Kidney epithelial cell (primary cell): Measurements from ENCODE around the gene METTL9. TPM values are rescaled to one million over a fixed set of nuclear protein-coding genes. Genes with fewer than 3 reads are reported as not detected.
"Not testable (repeated sequence)": the region's sequence is repeated elsewhere in the genome, so short reads cannot be mapped to it uniquely, and the experiment has no call there.

ENCODE experiments used
- DNase-seq: peaks from one replicate; pipeline ENCODE4 v3.0.0-alpha.2; 2010; ENCODE audit warnings: low read depth
- H3K27me3 ChIP-seq: 2 replicates; pipeline ENCODE4 v1.6.0; 2011; ENCODE audit warnings: low read length; ENCODE audit not compliant: control insufficient read depth, insufficient read depth
- H3K36me3 ChIP-seq: 2 replicates; pipeline ENCODE4 v1.5.1; 2011; ENCODE audit warnings: low read length; ENCODE audit not compliant: control insufficient read depth, insufficient read depth
- H3K4me3 ChIP-seq: 2 replicates; pipeline ENCODE4 v1.5.1; 2011; ENCODE audit warnings: low read depth, mild to moderate bottlenecking, control low read depth, low read length
- total RNA-seq: library from RNA; depleted of rRNA; stranded (reverse); fragments of >200 nt; gene quantifications from 2 replicates; pipeline ENCODE4 v1.2.3, GENCODE V29; 2015
- TF ChIP-seq, protein P1 (sequence below): IDR thresholded peaks from 2 replicates; pipeline ENCODE4 v1.5.1; 2011; ENCODE audit warnings: mild to moderate bottlenecking, moderate library complexity, low read length, control low read depth, inconsistent platforms; ENCODE audit not compliant: insufficient read depth, poor library complexity, severe bottlenecking

Gene METTL9
- total RNA-seq, 1 donor from 2014 or later = 188 TPM

DNA sequence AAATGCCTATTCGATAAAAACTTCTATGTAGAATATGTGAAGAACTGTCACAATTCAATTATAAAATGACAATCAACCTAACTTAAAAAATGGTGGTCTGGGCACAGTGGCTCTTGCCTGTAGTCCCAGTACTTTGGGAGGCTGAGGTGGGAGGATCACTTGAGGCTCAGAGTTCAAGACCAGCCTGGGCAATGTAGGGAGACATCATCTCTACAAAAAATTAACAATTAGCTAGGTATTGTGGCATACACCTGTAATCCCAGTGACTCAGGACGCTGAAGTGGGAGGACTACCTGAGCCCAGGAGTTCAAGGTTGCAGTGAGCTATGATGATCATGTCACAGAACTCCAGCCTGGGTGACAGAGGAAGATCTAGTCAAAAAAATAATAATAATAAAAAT, 18.6 kb upstream of the METTL9 start:
- no peak overlapping the region for H3K4me3 ChIP-seq
- no peak for DNase-seq
- TF ChIP-seq, protein P1, sequence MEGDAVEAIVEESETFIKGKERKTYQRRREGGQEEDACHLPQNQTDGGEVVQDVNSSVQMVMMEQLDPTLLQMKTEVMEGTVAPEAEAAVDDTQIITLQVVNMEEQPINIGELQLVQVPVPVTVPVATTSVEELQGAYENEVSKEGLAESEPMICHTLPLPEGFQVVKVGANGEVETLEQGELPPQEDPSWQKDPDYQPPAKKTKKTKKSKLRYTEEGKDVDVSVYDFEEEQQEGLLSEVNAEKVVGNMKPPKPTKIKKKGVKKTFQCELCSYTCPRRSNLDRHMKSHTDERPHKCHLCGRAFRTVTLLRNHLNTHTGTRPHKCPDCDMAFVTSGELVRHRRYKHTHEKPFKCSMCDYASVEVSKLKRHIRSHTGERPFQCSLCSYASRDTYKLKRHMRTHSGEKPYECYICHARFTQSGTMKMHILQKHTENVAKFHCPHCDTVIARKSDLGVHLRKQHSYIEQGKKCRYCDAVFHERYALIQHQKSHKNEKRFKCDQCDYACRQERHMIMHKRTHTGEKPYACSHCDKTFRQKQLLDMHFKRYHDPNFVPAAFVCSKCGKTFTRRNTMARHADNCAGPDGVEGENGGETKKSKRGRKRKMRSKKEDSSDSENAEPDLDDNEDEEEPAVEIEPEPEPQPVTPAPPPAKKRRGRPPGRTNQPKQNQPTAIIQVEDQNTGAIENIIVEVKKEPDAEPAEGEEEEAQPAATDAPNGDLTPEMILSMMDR = no peak
- H3K27me3 ChIP-seq = no peaks in the 10 kb centered on the region
- no peaks in the 10 kb centered on the region for H3K36me3 ChIP-seq

DNA sequence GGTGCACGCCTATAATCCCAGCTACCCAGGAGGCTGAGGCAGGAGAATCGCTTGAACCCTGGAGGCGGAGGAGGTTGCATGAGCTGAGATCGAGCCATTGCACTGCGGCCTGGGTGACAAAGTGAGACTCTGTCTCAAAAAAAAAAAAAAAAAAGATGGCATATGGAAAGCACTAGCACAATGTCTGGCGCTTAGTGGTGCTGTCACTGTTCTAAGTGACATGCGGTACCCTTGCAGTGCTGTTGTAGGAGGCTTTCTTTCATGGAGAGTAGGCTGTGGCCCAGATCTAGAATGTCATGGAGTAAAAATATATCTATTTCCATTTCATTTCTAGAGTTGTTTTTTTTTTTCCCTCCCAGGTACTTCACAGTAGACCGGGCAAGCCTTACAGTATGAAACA, 14.6 kb upstream of the METTL9 start:
- TF ChIP-seq, protein P1 = no peak

DNA sequence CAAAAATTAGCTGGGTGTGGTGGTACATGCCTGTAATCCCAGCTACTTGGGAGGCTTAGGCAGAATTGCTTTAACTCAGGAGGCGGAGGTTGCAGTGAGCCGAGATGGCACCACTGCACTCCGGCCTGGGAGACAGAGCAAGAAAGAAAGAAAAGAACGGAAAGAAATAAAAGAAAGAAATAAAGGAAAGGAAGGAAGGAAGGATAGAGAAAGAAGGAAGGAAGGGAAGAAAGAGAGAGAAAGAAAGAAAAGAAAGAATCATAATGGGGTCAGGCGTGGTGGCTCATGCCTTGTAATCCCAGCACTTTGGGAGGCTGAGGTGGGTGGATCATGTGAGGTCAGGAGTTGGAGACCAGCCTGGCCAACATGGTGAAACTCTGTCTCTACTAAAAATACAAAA, 10.8 kb upstream of the METTL9 start:
- H3K4me3 ChIP-seq, DNase-seq, H3K36me3 ChIP-seq, H3K27me3 ChIP-seq: not testable (repeated sequence)

More for the DNA sequence above, 14.6 kb upstream of the METTL9 start:
- no peaks in the 10 kb centered on the region for H3K27me3 ChIP-seq
- no peaks in the 10 kb centered on the region for H3K36me3 ChIP-seq
- H3K4me3 ChIP-seq = no peak overlapping the region
- DNase-seq = no peak

DNA sequence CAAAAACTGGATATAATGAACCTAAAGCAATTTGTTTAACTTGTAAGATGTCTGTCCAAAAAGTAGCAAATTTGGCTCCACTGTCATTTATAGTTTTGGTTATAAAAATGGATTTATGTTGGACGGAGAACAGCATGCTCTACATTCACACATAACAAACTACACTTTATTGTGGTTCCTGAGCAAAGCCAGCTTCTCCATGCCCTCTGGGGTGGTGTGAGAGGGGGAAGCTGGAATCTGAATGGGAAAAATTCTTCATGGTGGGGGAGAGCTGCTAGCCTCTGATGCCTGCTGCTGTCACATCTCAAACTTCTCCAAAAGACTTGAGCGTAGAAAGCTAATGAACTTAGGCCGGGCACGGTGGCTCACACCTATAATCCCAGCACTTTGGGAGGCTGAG, 9.8 kb upstream of the METTL9 start:
- DNase-seq = no peak
- Histone ChIP-seq H3K27me3 (no peaks in the 10 kb centered on the region), H3K4me3 (no peak overlapping the region), H3K36me3 (no peaks in the 10 kb centered on the region)
- TF ChIP-seq, protein P1 = no peak

DNA sequence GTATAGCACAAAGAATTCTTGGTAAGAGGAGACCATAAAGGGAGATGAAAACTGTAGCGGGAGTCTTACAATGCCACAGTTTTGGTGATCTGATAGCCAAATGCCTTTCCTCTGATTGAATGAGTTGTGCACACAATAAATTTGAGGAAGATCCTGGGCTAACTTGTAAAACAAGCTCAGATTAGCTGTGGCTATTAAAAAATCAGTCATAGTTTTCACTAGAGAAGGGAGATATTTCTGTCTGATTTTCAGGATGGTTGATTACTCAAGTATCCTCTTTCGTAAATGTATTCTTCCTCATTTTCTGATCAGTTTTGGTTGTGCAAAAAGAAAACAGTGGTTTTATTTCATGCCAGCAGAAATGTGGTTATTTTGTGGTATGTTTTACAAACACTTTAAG, 9.1 kb upstream of the METTL9 start:
- Histone ChIP-seq H3K4me3 (no peak overlapping the region), H3K36me3 (no peaks in the 10 kb centered on the region), H3K27me3 (no peaks in the 10 kb centered on the region)
- TF ChIP-seq, protein P1 = no peak
- DNase-seq = no peak

DNA sequence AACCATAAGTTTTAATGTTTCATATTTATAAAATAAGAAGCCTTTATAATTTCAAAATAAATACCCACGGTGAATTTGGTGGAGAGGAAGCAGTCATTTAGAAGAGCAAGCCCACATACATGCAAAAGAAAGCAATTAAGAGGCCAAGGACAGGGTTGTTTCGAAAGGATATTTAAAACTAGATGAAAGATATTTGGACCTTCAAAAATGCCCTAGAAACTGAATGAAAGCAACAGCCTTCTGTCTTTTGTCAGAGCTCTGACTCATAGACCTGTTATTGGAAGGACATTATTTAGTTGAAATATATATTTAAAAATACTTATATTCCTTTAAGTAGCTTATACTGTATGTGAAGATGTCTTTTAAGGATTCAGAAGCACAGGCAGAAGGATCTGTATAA, 8.6 kb upstream of the METTL9 start:
- H3K36me3 ChIP-seq = no peaks in the 10 kb centered on the region
- TF ChIP-seq, protein P1 = no peak
- no peak for DNase-seq
- H3K27me3 ChIP-seq = no peaks in the 10 kb centered on the region
- no peak overlapping the region for H3K4me3 ChIP-seq

DNA sequence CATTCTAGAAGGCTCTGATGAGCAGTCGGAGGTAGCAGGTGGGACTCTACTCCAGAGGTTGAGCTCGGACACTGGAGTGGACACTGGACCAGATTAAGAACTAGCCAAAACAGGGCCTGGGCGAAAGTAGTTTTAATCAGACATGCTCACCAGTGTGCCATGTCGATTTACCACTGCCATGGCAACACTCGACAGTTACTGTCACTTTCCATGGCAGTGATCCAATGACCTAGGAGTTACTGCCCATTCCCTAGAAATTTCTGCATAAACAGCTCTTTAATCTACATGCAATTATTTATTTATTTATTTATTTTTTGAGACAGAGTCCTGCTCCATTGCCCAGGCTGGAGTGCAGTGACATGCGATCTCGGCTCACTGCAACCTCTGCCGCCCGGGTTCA, 7.2 kb upstream of the METTL9 start:
- no peaks in the 10 kb centered on the region for H3K36me3 ChIP-seq

More for the DNA sequence above, 7.2 kb upstream of the METTL9 start:
- no peak overlapping the region for H3K4me3 ChIP-seq
- H3K27me3 ChIP-seq = no peaks in the 10 kb centered on the region
- TF ChIP-seq, protein P1 = no peak
- DNase-seq = no peak
